IMR-90 (cell line): ENCODE data around the gene LRRC10B. TPM values are rescaled to one million over a fixed set of nuclear protein-coding genes. Genes with fewer than 3 reads are reported as not detected.

Source experiments
- ATAC-seq: fragments of 200-7000 bp; cut with Tn5 transposase; 2 replicates; pipeline ENCODE4 v1.9.1; 2020; ENCODE audit warnings: low read depth, mild to moderate bottlenecking, moderate library complexity
- BruUV-seq: library from RNA; stranded (reverse); fragments of 400-500 nt; replicated peaks from 2 replicates; lab custom pipeline; 2021; lab: Mats Ljungman, UMichigan
- CTCF ChIA-PET: fragments of 300-600 bp; formaldehyde crosslinking; extraction: SDS; loops from one replicate; lab custom pipeline; 2021; ENCODE audit warnings: antibody characterized with exemption; lab: Yijun Ruan, JAX
- POLR2A ChIA-PET: fragments of 300-600 bp; sonication (Branson Sonifier 250); formaldehyde crosslinking; loops from one replicate; lab custom pipeline; 2022; ENCODE audit warnings: antibody characterized with exemption; ENCODE audit not compliant: unreplicated experiment; lab: Charles Lee
- DNase-seq: peaks from one replicate; pipeline ENCODE4 v3.0.0; 2013
- H2AFZ ChIP-seq: replicated peaks from 2 replicates; pipeline ENCODE3; 2013; ENCODE audit warnings: low read length, mild to moderate bottlenecking; ENCODE audit not compliant: poor library complexity
- H2AK5ac ChIP-seq: 2 replicates; pipeline ENCODE4 v1.6.1; 2013; ENCODE audit warnings: low read depth, low read length, inconsistent platforms
- H2AK9ac ChIP-seq: replicated peaks from 2 replicates; pipeline ENCODE3; 2013; ENCODE audit warnings: mild to moderate bottlenecking, low read depth, low read length, moderate library complexity; ENCODE audit not compliant: poor library complexity
- H2BK120ac ChIP-seq: 2 replicates; pipeline ENCODE4 v1.6.1; 2013; ENCODE audit warnings: low read depth, low read length, inconsistent platforms
- H2BK15ac ChIP-seq: 3 replicates; pipeline ENCODE4 v1.6.1; 2013; ENCODE audit warnings: low read depth, low read length, inconsistent platforms
- H2BK20ac ChIP-seq: 2 replicates; pipeline ENCODE4 v1.6.1; 2013; ENCODE audit warnings: low read depth, mild to moderate bottlenecking, inconsistent platforms, low read length, moderate library complexity
- H2BK5ac ChIP-seq: 2 replicates; pipeline ENCODE4 v1.6.1; 2013; ENCODE audit warnings: mild to moderate bottlenecking, low read depth, low read length, inconsistent platforms; ENCODE audit not compliant: poor library complexity, severe bottlenecking
- H3K14ac ChIP-seq: replicated peaks from 2 replicates; pipeline ENCODE4 v1.6.1; 2013; ENCODE audit warnings: low read depth, low read length, inconsistent platforms
- H3K18ac ChIP-seq: 2 replicates; pipeline ENCODE4 v1.6.1; 2013; ENCODE audit warnings: low read depth, low read length, control low read depth
- H3K23ac ChIP-seq: 2 replicates; pipeline ENCODE4 v1.6.1; 2013; ENCODE audit warnings: low read depth, low read length, inconsistent platforms
- H3K27ac ChIP-seq: 2 replicates; pipeline ENCODE4 v1.5.1; 2013; ENCODE audit warnings: mild to moderate bottlenecking, control low read depth, low read length; ENCODE audit not compliant: insufficient read depth
- H3K27me3 ChIP-seq: 2 replicates; pipeline ENCODE4 v1.6.1; 2013; ENCODE audit warnings: low read length; ENCODE audit not compliant: control insufficient read depth, insufficient read depth
- H3K36me3 ChIP-seq: 2 replicates; pipeline ENCODE4 v1.6.1; 2013; ENCODE audit warnings: low read length, mixed read lengths; ENCODE audit not compliant: control insufficient read depth, insufficient read depth
- H3K4ac ChIP-seq: 2 replicates; pipeline ENCODE4 v1.6.1; 2013; ENCODE audit warnings: low read depth, low read length, inconsistent platforms
- H3K4me1 ChIP-seq: 2 replicates; pipeline ENCODE4 v1.6.1; 2013; ENCODE audit warnings: low read length, mixed read lengths; ENCODE audit not compliant: control insufficient read depth, insufficient read depth
- H3K4me2 ChIP-seq: 2 replicates; pipeline ENCODE4 v1.6.1; 2013; ENCODE audit warnings: low read depth, mild to moderate bottlenecking, control low read depth, low read length, moderate library complexity
- H3K4me3 ChIP-seq: 2 replicates; pipeline ENCODE4 v1.5.1; 2013; ENCODE audit warnings: low read depth, mild to moderate bottlenecking, control low read depth, low read length, moderate library complexity; ENCODE audit not compliant: insufficient read depth
- H3K56ac ChIP-seq: 2 replicates; pipeline ENCODE4 v1.6.1; 2013; ENCODE audit warnings: low read length, inconsistent platforms; ENCODE audit not compliant: insufficient read depth; ENCODE audit errors: extremely low read depth
- H3K79me1 ChIP-seq, 2 experiments: 2 replicates each; pipeline ENCODE4 v1.6.1; 2013; ENCODE audit warnings: low read length in 2 of 2, inconsistent platforms in 1 of 2, low read depth in 1 of 2
- H3K9ac ChIP-seq: 2 replicates; pipeline ENCODE4 v1.6.1; 2013; ENCODE audit warnings: low read depth, low read length, control low read depth
- H3K9me1 ChIP-seq: 2 replicates; pipeline ENCODE4 v1.6.1; 2013; ENCODE audit warnings: low read length, inconsistent platforms; ENCODE audit not compliant: insufficient read depth
- H3K9me3 ChIP-seq: 2 replicates; pipeline ENCODE4 v1.6.1; 2013; ENCODE audit warnings: low read length; ENCODE audit not compliant: control insufficient read depth, insufficient read depth
- H4K20me1 ChIP-seq: 2 replicates; pipeline ENCODE4 v1.6.1; 2013; ENCODE audit warnings: low read length, inconsistent platforms; ENCODE audit not compliant: insufficient read depth
- H4K5ac ChIP-seq: 2 replicates; pipeline ENCODE4 v1.6.1; 2013; ENCODE audit warnings: mild to moderate bottlenecking, low read depth, low read length, control low read depth
- H4K8ac ChIP-seq, 2 experiments: 2 replicates each; pipeline ENCODE4 v1.6.1; 2013; ENCODE audit warnings: low read depth in 2 of 2, low read length in 2 of 2, control low read depth in 1 of 2, inconsistent platforms in 1 of 2
- H4K91ac ChIP-seq: 2 replicates; pipeline ENCODE4 v1.6.1; 2013; ENCODE audit warnings: low read depth, low read length, inconsistent platforms; ENCODE audit not compliant: insufficient read depth
- BHLHE40 ChIP-seq: fragments of 150-350 bp; IDR thresholded peaks from 2 replicates; pipeline ENCODE4 v1.6.1; 2016; ENCODE audit warnings: mild to moderate bottlenecking, low read depth, low read length
- CEBPB ChIP-seq: IDR thresholded peaks from 2 replicates; pipeline ENCODE4 v1.6.1; 2012; ENCODE audit warnings: low read depth, low read length, improper control_type of control experiment
- CHD1 ChIP-seq: IDR thresholded peaks from 2 replicates; pipeline ENCODE4 v1.6.1; 2012; ENCODE audit warnings: low read depth, low read length, improper control_type of control experiment
- CTCF ChIP-seq: conservative IDR thresholded peaks from 2 replicates; pipeline ENCODE4 v1.5.1; 2012; ENCODE audit warnings: mild to moderate bottlenecking, low read depth, low read length, improper control_type of control experiment
- ELK1 ChIP-seq: fragments of 150-350 bp; IDR thresholded peaks from 2 replicates; pipeline ENCODE4 v1.6.1; 2016; ENCODE audit warnings: low read depth, mild to moderate bottlenecking, low read length, moderate library complexity, borderline replicate concordance
- FOS ChIP-seq: fragments of 150-350 bp; IDR thresholded peaks from 2 replicates; pipeline ENCODE4 v1.6.1; 2016; ENCODE audit warnings: low read depth, low read length
- MAFK ChIP-seq: IDR thresholded peaks from 2 replicates; pipeline ENCODE4 v1.6.1; 2012; ENCODE audit warnings: low read depth, low read length, improper control_type of control experiment
- MAZ ChIP-seq: IDR thresholded peaks from 2 replicates; pipeline ENCODE4 v1.6.1; 2012; ENCODE audit warnings: low read depth, mild to moderate bottlenecking, low read length, improper control_type of control experiment, moderate library complexity, borderline replicate concordance
- MXI1 ChIP-seq: IDR thresholded peaks from 2 replicates; pipeline ENCODE4 v1.6.1; 2012; ENCODE audit warnings: low read depth, mild to moderate bottlenecking, low read length, moderate library complexity, borderline replicate concordance
- NFE2L2 ChIP-seq: fragments of 150-350 bp; IDR thresholded peaks from 2 replicates; pipeline ENCODE4 v1.6.1; 2016; ENCODE audit warnings: low read depth, mild to moderate bottlenecking, low read length
- POLR2A ChIP-seq: IDR thresholded peaks from 2 replicates; pipeline ENCODE4 v1.6.1; 2012; ENCODE audit warnings: mild to moderate bottlenecking, low read depth, low read length
- RAD21 ChIP-seq: IDR thresholded peaks from 2 replicates; pipeline ENCODE4 v1.6.1; 2012; ENCODE audit warnings: low read length, improper control_type of control experiment
- RCOR1 ChIP-seq: IDR thresholded peaks from 2 replicates; pipeline ENCODE4 v1.6.1; 2012; ENCODE audit warnings: mild to moderate bottlenecking, low read length, improper control_type of control experiment; ENCODE audit not compliant: insufficient replicate concordance
- RFX5 ChIP-seq: IDR thresholded peaks from 2 replicates; pipeline ENCODE4 v1.8.0; 2012; ENCODE audit warnings: low read depth, mild to moderate bottlenecking, low read length, moderate library complexity
- SMC3 ChIP-seq: fragments of 150-350 bp; IDR thresholded peaks from 2 replicates; pipeline ENCODE4 v1.6.1; 2016; ENCODE audit warnings: low read depth, mild to moderate bottlenecking, antibody characterized with exemption, low read length, moderate library complexity
- USF2 ChIP-seq: fragments of 150-350 bp; IDR thresholded peaks from 2 replicates; pipeline ENCODE4 v1.6.1; 2017; ENCODE audit warnings: mild to moderate bottlenecking, antibody characterized with exemption, low read length, low read depth
- whole genome bisulfite sequencing, 2 experiments: methylation state at CpG; one replicate each; pipeline versions ENCODE4 v1.1.5 to v1.1.7; 2013; ENCODE audit warnings: missing lambda C conversion rate in 2 of 2; ENCODE audit not compliant: insufficient read length in 1 of 2; ENCODE audit errors: extremely low coverage in 2 of 2; 5-methylcytosine and 5-hydroxymethylcytosine counted together
- dilution Hi-C: fragments of 300-500 bp; cut with HindIII; formaldehyde crosslinking; loops from one replicate; pipeline ENCODE4 v1.14.3; 2018; ENCODE audit warnings: low sequenced_read_pairs; ENCODE audit not compliant: unreplicated experiment
- in situ Hi-C: fragments of 300-500 bp; cut with MboI; formaldehyde crosslinking; loops from 3 replicates; pipeline ENCODE4 v1.14.3; 2019; ENCODE audit warnings: low sequenced_read_pairs, inconsistent platforms, mixed read lengths
- intact Hi-C: fragments of 100-400 bp; cut with micrococcal nuclease; formaldehyde crosslinking; loops from 2 replicates; pipeline ENCODE4 v1.10.0; 2022
- polyA plus RNA-seq, 3 experiments: library from polyadenylated mRNA; depleted of rRNA; stranded (reverse); fragments of >200 nt; gene quantifications; 2 replicates each; pipeline ENCODE4 v1.2.3, GENCODE V29; 2012; ENCODE audit warnings: low replicate concordance in 1 of 3
- total RNA-seq: library from RNA; depleted of rRNA; stranded (reverse); fragments of >200 nt; gene quantifications from 2 replicates; pipeline ENCODE4 v1.2.3, GENCODE V29; 2012

LRRC10B gene
- total and polyA plus RNA-seq, 2 of the 4 experiments (the other 2 are of a cell fraction) = not detected

- Histone ChIP-seq H4K91ac (no peak overlapping the region), H4K5ac (no peak overlapping the region), H3K36me3 (no peaks in the 10 kb centered on the region; the same call in 1 of the 2 replicates), H3K9me3 (no peaks in the 10 kb centered on the region), H3K18ac (no peak overlapping the region), H4K8ac (no peak overlapping the region), H2AK5ac (no peak overlapping the region), H3K4me1 (no peaks in the 10 kb centered on the region), H2BK5ac (no peak overlapping the region), H3K56ac (no peak overlapping the region), H4K20me1 (peaks cover 9% of the 10 kb centered on the region; the same call in 1 of the 2 replicates), H2AK9ac (no peak overlapping the region), H2BK15ac (no peak overlapping the region), H3K9me1 (peaks cover 7% of the 10 kb centered on the region; the same call in 1 of the 2 replicates), H3K23ac (no peak overlapping the region), H3K27me3 (no peaks in the 10 kb centered on the region), H2AFZ (peak overlapping the region; percentile 21), H3K14ac (no peak overlapping the region; the same call in 1 of the 2 replicates), H3K4me3 (no peak overlapping the region), H2BK20ac (no peak overlapping the region), H3K4ac (no peak overlapping the region), H2BK120ac (no peak overlapping the region), H3K4me2 (no peak overlapping the region), H3K9ac (no peak overlapping the region), H3K79me1 (peaks cover 7 to 8% of the 10 kb centered on the region in 2 experiments), H3K27ac (no peak overlapping the region)
- ChIA-PET CTCF (no interaction called here), POLR2A (no interaction called here)
- intact Hi-C loops (no loop called here), dilution Hi-C loops (no loop called here), in situ Hi-C loops (no loop called here)
- BruUV-seq = no TSS peak
- no peak for TF ChIP-seq POLR2A
- TF ChIP-seq NFE2L2 = no peak
- TF ChIP-seq BHLHE40 = no peak
- no peak for TF ChIP-seq RAD21
- TF ChIP-seq MAZ = no peak
- no peak for TF ChIP-seq MXI1
- TF ChIP-seq USF2 = no peak
- TF ChIP-seq RCOR1 = no peak
- TF ChIP-seq ELK1 = no peak
- TF ChIP-seq MAFK = no peak
- TF ChIP-seq FOS = no peak
- no peak for TF ChIP-seq CEBPB
- no peak for TF ChIP-seq RFX5
- TF ChIP-seq CTCF = no peak
- TF ChIP-seq SMC3 = no peak
- TF ChIP-seq CHD1 = no peak
- no peak for ATAC-seq
- 89% methylated on average over 4 of the region's 5 CpGs; no CpG with 5 or more reads in 1 of the 2 experiments for WGBS, 2 experiments
- DNase-seq = no peak
Measured at GRCh38 chr11:61460986-61461385, 47.6 kb upstream of the LRRC10B start.
